Measurements from ENCODE around the gene GRIN3A.

GRIN3A gene

GRCh38 chr9:101629636-101630035 lies 108.8 kb downstream of the GRIN3A start:
- no peak for TF ChIP-seq CTCF (IDR thresholded peaks at IDR 0.05)

DNA sequence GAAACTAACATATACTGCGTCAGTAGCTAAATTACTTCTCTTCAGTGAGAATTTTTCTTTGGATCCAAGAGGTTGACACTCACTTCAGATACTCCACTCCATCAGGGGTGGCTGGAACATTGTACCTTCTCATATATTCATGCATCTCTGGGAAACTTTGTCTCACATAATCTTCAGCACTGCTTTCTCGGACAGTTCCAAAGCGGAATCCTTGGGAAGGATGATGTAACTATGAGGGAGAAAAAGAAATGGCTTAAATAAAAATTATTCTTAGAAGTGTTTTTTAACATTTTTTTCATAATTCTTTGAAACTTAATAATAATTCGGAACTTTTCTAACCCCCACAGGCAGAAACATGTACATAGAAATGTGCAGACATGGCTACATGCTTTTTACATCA lies 110.3 kb downstream of the GRIN3A start:
- no peak for TF ChIP-seq CTCF (IDR thresholded peaks at IDR 0.05)

- no peak for TF ChIP-seq CTCF (IDR thresholded peaks at IDR 0.05)
Measured at GRCh38 chr9:101626295-101626694, 112.2 kb downstream of the GRIN3A start.

DNA sequence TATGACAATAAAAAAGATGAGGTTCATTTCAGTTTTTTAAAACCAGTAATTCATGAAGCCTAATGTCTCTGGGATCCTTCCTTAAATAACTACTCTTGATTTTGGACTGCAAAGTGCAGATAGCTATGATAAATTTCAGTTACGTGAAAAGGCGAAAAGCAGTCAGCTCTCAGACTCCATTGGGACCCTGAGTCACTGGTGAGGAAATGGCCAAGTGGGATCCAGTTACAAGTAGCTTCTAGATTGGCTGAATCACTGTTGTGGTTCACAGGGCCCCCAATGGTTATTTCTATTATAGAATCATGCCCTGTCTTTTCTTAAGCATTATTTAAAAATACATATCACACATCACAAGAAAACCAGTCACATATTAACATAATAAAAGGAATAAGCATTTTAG lies 112.6 kb downstream of the GRIN3A start:
- no peak for TF ChIP-seq CTCF (IDR thresholded peaks at IDR 0.05)

DNA sequence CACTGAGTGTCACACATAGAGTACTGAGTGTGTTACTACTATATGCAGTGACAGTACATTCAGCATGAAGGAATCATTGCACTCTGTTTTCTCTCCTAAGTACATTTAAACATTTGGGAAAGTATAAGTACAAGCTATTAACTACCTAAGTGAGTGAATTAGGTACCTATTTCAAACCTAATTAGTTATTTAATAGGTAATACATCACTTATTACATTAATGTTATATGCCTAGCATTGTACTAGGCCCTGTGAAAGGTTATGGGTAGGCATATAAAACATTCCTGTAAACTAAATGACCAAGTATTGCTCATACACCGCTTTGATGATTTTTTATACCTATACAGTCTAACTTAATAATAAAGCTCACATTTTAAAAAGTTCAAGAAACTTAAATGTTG lies 118.0 kb downstream of the GRIN3A start:
- no peak for TF ChIP-seq CTCF (IDR thresholded peaks at IDR 0.05)

- TF ChIP-seq CTCF (IDR thresholded peaks at IDR 0.05), result no peak
Measured at GRCh38 chr9:101618698-101619097, 119.7 kb downstream of the GRIN3A start.

DNA sequence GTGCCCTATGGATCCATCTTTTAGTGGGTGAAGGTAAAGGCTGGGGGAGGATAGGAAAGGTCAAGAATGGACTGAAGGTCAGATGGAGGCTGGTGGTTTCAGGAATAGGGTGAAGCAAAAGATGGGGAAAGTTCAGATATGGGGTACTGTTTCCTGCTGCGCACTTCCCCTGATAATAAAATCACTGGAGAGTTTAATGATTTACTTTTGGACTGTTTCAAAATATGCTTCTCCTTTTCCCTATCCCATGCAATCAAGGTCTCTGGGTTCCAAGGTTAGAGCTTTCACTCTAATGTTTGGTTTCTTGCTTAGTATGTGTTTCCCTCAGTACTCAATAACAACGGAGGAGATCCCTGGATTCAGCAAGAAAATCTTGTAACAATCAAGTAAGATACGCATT lies 132.9 kb downstream of the GRIN3A start:
- TF ChIP-seq CTCF (IDR thresholded peaks at IDR 0.05), result no peak

- no peak for TF ChIP-seq CTCF (IDR thresholded peaks at IDR 0.05)
Measured at GRCh38 chr9:101604296-101604695, 134.2 kb downstream of the GRIN3A start.
